Bronchial epithelial cell (primary cell): ENCODE data around the gene CCDC152. TPM values are rescaled to one million over a fixed set of nuclear protein-coding genes. Genes with fewer than 3 reads are reported as not detected.

Source experiments
- DNase-seq: peaks from one replicate; pipeline ENCODE4 v3.0.0-alpha.2; 2010; ENCODE audit warnings: low read depth
- FAIRE-seq: peaks from 2 replicates; lab custom pipeline; 2011; peaks lifted over from hg19 to GRCh38; lab: Jason Lieb, UNC
- H3K27me3 ChIP-seq: 2 replicates; pipeline ENCODE4 v1.5.1; 2011; ENCODE audit warnings: low read length; ENCODE audit not compliant: control insufficient read depth, insufficient read depth
- H3K36me3 ChIP-seq: 2 replicates; pipeline ENCODE4 v1.5.1; 2011; ENCODE audit warnings: low read length; ENCODE audit not compliant: control insufficient read depth, insufficient read depth
- H3K4me3 ChIP-seq: 2 replicates; pipeline ENCODE4 v1.5.1; 2011; ENCODE audit warnings: mild to moderate bottlenecking, low read depth, low read length, control low read depth
- total RNA-seq: library from RNA; depleted of rRNA; stranded (reverse); fragments of >200 nt; gene quantifications from 2 replicates; pipeline ENCODE4 v1.2.1, GENCODE V29; 2014
- TF ChIP-seq, protein P1 (sequence below): IDR thresholded peaks from 2 replicates; pipeline ENCODE4 v1.5.1; 2011; ENCODE audit warnings: mild to moderate bottlenecking, moderate library complexity, low read length, control low read depth, inconsistent platforms; ENCODE audit not compliant: insufficient read depth, severe bottlenecking

CCDC152 gene
- total RNA-seq, 1 donor from 2014 or later = under 0.01 TPM

- no peak for DNase-seq
- no peaks in the 10 kb centered on the region for H3K36me3 ChIP-seq
- TF ChIP-seq, protein P1, sequence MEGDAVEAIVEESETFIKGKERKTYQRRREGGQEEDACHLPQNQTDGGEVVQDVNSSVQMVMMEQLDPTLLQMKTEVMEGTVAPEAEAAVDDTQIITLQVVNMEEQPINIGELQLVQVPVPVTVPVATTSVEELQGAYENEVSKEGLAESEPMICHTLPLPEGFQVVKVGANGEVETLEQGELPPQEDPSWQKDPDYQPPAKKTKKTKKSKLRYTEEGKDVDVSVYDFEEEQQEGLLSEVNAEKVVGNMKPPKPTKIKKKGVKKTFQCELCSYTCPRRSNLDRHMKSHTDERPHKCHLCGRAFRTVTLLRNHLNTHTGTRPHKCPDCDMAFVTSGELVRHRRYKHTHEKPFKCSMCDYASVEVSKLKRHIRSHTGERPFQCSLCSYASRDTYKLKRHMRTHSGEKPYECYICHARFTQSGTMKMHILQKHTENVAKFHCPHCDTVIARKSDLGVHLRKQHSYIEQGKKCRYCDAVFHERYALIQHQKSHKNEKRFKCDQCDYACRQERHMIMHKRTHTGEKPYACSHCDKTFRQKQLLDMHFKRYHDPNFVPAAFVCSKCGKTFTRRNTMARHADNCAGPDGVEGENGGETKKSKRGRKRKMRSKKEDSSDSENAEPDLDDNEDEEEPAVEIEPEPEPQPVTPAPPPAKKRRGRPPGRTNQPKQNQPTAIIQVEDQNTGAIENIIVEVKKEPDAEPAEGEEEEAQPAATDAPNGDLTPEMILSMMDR = no peak
- no peak overlapping the region for H3K4me3 ChIP-seq
- H3K27me3 ChIP-seq = no peaks in the 10 kb centered on the region
- FAIRE-seq = no peak
Measured at GRCh38 chr5:42750507-42750906, 6.1 kb upstream of the CCDC152 start.

GRCh38 chr5:42751044-42751443 lies 5.6 kb upstream of the CCDC152 start:
- TF ChIP-seq, protein P1 = no peak
- H3K27me3 ChIP-seq = no peaks in the 10 kb centered on the region
- DNase-seq (no peak), FAIRE-seq (no peak)
- H3K36me3 ChIP-seq = no peaks in the 10 kb centered on the region
- no peak overlapping the region for H3K4me3 ChIP-seq

DNA sequence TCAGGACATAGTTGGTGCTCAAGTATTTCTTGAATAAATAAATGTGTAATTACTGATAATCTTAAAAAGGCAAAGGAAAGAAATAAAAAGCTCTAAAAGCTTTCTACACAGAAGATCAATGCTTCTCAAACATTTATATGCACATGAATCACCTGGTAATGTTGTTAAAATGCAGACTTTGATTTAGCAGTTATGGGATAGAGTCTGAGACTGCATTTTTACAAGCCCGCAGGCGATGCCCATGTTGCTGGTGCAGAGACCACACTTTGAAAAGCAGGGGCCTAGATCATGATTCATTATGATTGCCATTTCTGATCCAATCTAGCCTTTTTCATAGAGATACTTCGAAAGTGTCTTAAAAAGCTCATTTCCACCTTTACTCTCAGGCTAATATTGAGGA lies 3.5 kb upstream of the CCDC152 start:
- TF ChIP-seq, protein P1 = no peak
- Histone ChIP-seq H3K4me3 (no peak overlapping the region), H3K27me3 (no peaks in the 10 kb centered on the region), H3K36me3 (no peaks in the 10 kb centered on the region)
- DNase-seq (no peak), FAIRE-seq (no peak)

- no peaks in the 10 kb centered on the region for H3K36me3 ChIP-seq
- TF ChIP-seq, protein P1 = no peak
- FAIRE-seq (no peak), DNase-seq (peak; percentile 44)
- H3K4me3 ChIP-seq = no peak overlapping the region
- no peaks in the 10 kb centered on the region for H3K27me3 ChIP-seq
Measured at GRCh38 chr5:42759456-42759855, 2.8 kb downstream of the CCDC152 start.

- no peak for FAIRE-seq
- no peak for DNase-seq
- Histone ChIP-seq H3K36me3 (no peaks in the 10 kb centered on the region), H3K27me3 (no peaks in the 10 kb centered on the region), H3K4me3 (no peak overlapping the region)
- TF ChIP-seq, protein P1 = no peak
Measured at GRCh38 chr5:42760426-42760825, 3.8 kb downstream of the CCDC152 start.

DNA sequence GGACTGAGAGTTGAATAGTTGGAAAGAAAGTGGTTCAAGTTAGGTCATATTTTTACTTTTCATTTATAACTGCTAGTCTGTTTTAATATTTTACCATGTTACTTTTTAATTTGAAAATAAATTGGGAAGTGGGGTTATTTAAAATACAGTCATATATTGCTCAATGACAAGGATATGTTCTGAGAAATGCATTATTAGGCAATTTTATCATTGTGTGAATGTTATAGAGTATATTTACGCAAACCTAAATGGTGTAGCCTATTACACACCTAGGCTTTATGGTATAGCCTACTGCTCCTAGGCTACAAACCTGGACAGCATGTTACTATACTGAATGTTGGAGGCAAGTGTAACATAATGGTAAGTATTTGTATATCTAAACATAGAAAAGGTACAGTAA lies 5.2 kb downstream of the CCDC152 start:
- no peak overlapping the region for H3K4me3 ChIP-seq
- DNase-seq (no peak), FAIRE-seq (no peak)
- H3K27me3 ChIP-seq = no peaks in the 10 kb centered on the region
- H3K36me3 ChIP-seq = no peaks in the 10 kb centered on the region
- TF ChIP-seq, protein P1 = no peak
